Limb (tissue), 2 donors: ENCODE results near the gene PCGF5.
"Not testable (repeated sequence)": the region's sequence is repeated elsewhere in the genome, so short reads cannot be mapped to it uniquely, and the experiment has no call there.

Experiments
- DNase-seq, 2 donors: peaks; one replicate each; pipeline ENCODE4 v3.0.0-alpha.2; 2016; ENCODE audit errors: extremely low spot score in 2 of 2

The PCGF5 gene

GRCh38 chr10:91284486-91285090 lies 64.1 kb downstream of the PCGF5 start:
- DNase-seq, result no peak

GRCh38 chr10:91286572-91286971 lies 66.1 kb downstream of the PCGF5 start:
- DNase-seq, result no peak

- DNase-seq, result no peak
Observed at GRCh38 chr10:91287276-91287675, 66.8 kb downstream of the PCGF5 start.

- DNase-seq, result no peak
Observed at GRCh38 chr10:91287912-91288311, 67.4 kb downstream of the PCGF5 start.

GRCh38 chr10:91289305-91289704 lies 68.8 kb downstream of the PCGF5 start:
- no peak for DNase-seq

- no peak for DNase-seq
Observed at GRCh38 chr10:91290607-91291006, 70.1 kb downstream of the PCGF5 start.

- no peak for DNase-seq
Observed at GRCh38 chr10:91294134-91294906, 73.9 kb downstream of the PCGF5 start.

GRCh38 chr10:91295346-91295745 lies 74.9 kb downstream of the PCGF5 start:
- no peak for DNase-seq

- DNase-seq, result no peak
Observed at GRCh38 chr10:91296471-91296870, 76.0 kb downstream of the PCGF5 start.

- peak; percentile 78 to 90 for DNase-seq
Observed at GRCh38 chr10:91298224-91298871, 77.9 kb downstream of the PCGF5 start.

GRCh38 chr10:91299999-91300575 lies 79.6 kb downstream of the PCGF5 start:
- no peak for DNase-seq

- DNase-seq, result not testable (repeated sequence)
Observed at GRCh38 chr10:91302946-91303345, 82.5 kb downstream of the PCGF5 start.

- DNase-seq, result not testable (repeated sequence)
Observed at GRCh38 chr10:91305979-91306378, 85.5 kb downstream of the PCGF5 start.

GRCh38 chr10:91307489-91307888 lies 87.0 kb downstream of the PCGF5 start:
- no peak for DNase-seq

- no peak for DNase-seq
Observed at GRCh38 chr10:91309711-91310110, 89.2 kb downstream of the PCGF5 start.

GRCh38 chr10:91311601-91312381 lies 91.3 kb downstream of the PCGF5 start:
- peak in 1 of 2 donors; percentile 51 for DNase-seq

GRCh38 chr10:91312382-91312733 lies 91.9 kb downstream of the PCGF5 start:
- DNase-seq, result no peak

- peak in 1 of 2 donors; percentile 67 for DNase-seq
Observed at GRCh38 chr10:91313796-91314485, 93.5 kb downstream of the PCGF5 start.

GRCh38 chr10:91316486-91316885 lies 96.0 kb downstream of the PCGF5 start:
- no peak for DNase-seq

GRCh38 chr10:91317541-91317940 lies 97.1 kb downstream of the PCGF5 start:
- no peak for DNase-seq

- no peak for DNase-seq
Observed at GRCh38 chr10:91319336-91319735, 98.9 kb downstream of the PCGF5 start.
